SJCRH30 (cell line): ENCODE data around the gene PDE6B. TPM values are rescaled to one million over a fixed set of nuclear protein-coding genes. Genes with fewer than 3 reads are reported as not detected.
"Not testable (repeated sequence)": the region's sequence is repeated elsewhere in the genome, so short reads cannot be mapped to it uniquely, and the experiment has no call there.

Experiments
- DNase-seq, 2 experiments: peaks; one replicate each; pipeline ENCODE4 v3.0.0-alpha.2; 2015 to 2020
- H3K27ac ChIP-seq: fragments of 250-450 bp; sonication (Bioruptor Pico); 2 replicates; pipeline ENCODE4 v1.5.1; 2020; ENCODE audit warnings: mild to moderate bottlenecking, moderate library complexity
- H3K27me3 ChIP-seq: fragments of 250-450 bp; sonication (Bioruptor Pico); 2 replicates; pipeline ENCODE4 v1.5.1; 2020; ENCODE audit warnings: mild to moderate bottlenecking, moderate library complexity
- H3K36me3 ChIP-seq: fragments of 250-450 bp; sonication (Bioruptor Pico); 2 replicates; pipeline ENCODE4 v1.5.1; 2020; ENCODE audit warnings: mild to moderate bottlenecking, moderate library complexity
- H3K4me1 ChIP-seq: fragments of 250-450 bp; sonication (Bioruptor Pico); 2 replicates; pipeline ENCODE4 v1.5.1; 2020; ENCODE audit warnings: mild to moderate bottlenecking, moderate library complexity
- H3K4me3 ChIP-seq: fragments of 250-450 bp; sonication (Bioruptor Pico); 2 replicates; pipeline ENCODE4 v1.5.1; 2020; ENCODE audit warnings: mild to moderate bottlenecking, moderate library complexity
- H3K9me3 ChIP-seq: fragments of 250-450 bp; sonication (Bioruptor Pico); replicated peaks from 2 replicates; pipeline ENCODE4 v1.5.1; 2020; ENCODE audit warnings: mild to moderate bottlenecking, moderate library complexity
- total RNA-seq: library from RNA; depleted of rRNA; stranded (reverse); fragments of >200 nt; shearing (Covaris generic); gene quantifications from 2 replicates; pipeline ENCODE4 v1.2.3, GENCODE V29; 2014

Gene PDE6B
- total RNA-seq, 1 experiment from 2014 or later = not detected

- no peaks in the 10 kb centered on the region for H3K36me3 ChIP-seq
- H3K4me3 ChIP-seq = no peak overlapping the region
- H3K4me1 ChIP-seq = no peaks in the 10 kb centered on the region
- H3K9me3 ChIP-seq = 0 out of 2 replicates have a peak, but pooled peaks cover 1% of the 10 kb centered on the region
- no peak overlapping the region for H3K27ac ChIP-seq
- no peak for DNase-seq
- no peaks in the 10 kb centered on the region for H3K27me3 ChIP-seq
These were observed 36.0 kb upstream of the PDE6B start for GRCh38 chr4:589219-589963.

DNA sequence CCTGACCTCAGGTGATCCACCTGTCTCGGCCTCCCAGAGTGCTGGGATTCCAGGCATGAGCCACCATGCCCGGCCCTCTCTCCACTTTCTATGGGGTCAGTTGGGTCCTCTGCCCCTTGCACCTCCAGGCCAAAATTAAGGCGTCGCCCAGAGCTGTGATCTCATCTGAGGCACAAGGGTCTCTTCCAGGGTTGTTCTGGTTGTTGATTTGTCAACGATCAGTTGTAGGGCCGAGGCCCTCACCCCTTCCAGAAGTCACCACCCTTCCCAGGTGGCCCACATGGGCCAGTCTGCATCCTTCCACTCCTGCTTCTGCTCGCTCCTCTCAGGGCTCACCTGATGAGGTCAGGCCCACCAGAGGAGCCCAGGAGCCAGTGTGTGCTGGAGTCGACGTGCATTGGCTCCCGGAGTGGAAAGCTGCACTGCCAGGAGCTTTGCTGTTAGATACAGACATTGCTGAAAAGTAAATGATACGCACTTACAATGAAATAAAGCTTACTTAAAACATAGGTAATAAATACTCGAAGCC, 35.0 kb upstream of the PDE6B start:
- no peaks in the 10 kb centered on the region for H3K4me1 ChIP-seq
- no peak overlapping the region for H3K27ac ChIP-seq
- H3K9me3 ChIP-seq = 0 out of 2 replicates have a peak, but pooled peaks cover 4% of the 10 kb centered on the region
- DNase-seq = no peak
- H3K36me3 ChIP-seq = no peaks in the 10 kb centered on the region
- no peaks in the 10 kb centered on the region; the same call in 1 of the 2 replicates for H3K27me3 ChIP-seq
- no peak overlapping the region for H3K4me3 ChIP-seq

- not testable (repeated sequence) for H3K4me3 ChIP-seq, H3K4me1 ChIP-seq, H3K9me3 ChIP-seq, H3K27ac ChIP-seq, DNase-seq, H3K27me3 ChIP-seq, H3K36me3 ChIP-seq
These were observed 33.2 kb upstream of the PDE6B start for GRCh38 chr4:592178-592577.

GRCh38 chr4:592825-593520, 32.4 kb upstream of the PDE6B start:
- H3K9me3 ChIP-seq = 0 out of 2 replicates have a peak, but pooled peaks cover 4% of the 10 kb centered on the region
- H3K27me3 ChIP-seq = no peaks in the 10 kb centered on the region; the same call in 1 of the 2 replicates
- no peaks in the 10 kb centered on the region for H3K36me3 ChIP-seq
- no peak overlapping the region for H3K4me3 ChIP-seq
- no peak for DNase-seq
- H3K4me1 ChIP-seq = no peaks in the 10 kb centered on the region
- H3K27ac ChIP-seq = no peak overlapping the region

GRCh38 chr4:598925-599324, 26.4 kb upstream of the PDE6B start:
- Histone ChIP-seq H3K27me3 (no peaks in the 10 kb centered on the region; the same call in 1 of the 2 replicates), H3K4me3 (no peak overlapping the region), H3K36me3 (no peaks in the 10 kb centered on the region), H3K4me1 (no peaks in the 10 kb centered on the region), H3K9me3 (0 out of 2 replicates have a peak, but pooled peaks cover 4% of the 10 kb centered on the region), H3K27ac (no peak overlapping the region)
- no peak for DNase-seq

- DNase-seq = no peak
- Histone ChIP-seq H3K36me3 (no peaks in the 10 kb centered on the region), H3K4me1 (no peaks in the 10 kb centered on the region), H3K4me3 (no peak overlapping the region), H3K27me3 (no peaks in the 10 kb centered on the region; the same call in 1 of the 2 replicates), H3K9me3 (no peaks in the 10 kb centered on the region), H3K27ac (no peak overlapping the region)
These were observed 25.2 kb upstream of the PDE6B start for GRCh38 chr4:600166-600565.

DNA sequence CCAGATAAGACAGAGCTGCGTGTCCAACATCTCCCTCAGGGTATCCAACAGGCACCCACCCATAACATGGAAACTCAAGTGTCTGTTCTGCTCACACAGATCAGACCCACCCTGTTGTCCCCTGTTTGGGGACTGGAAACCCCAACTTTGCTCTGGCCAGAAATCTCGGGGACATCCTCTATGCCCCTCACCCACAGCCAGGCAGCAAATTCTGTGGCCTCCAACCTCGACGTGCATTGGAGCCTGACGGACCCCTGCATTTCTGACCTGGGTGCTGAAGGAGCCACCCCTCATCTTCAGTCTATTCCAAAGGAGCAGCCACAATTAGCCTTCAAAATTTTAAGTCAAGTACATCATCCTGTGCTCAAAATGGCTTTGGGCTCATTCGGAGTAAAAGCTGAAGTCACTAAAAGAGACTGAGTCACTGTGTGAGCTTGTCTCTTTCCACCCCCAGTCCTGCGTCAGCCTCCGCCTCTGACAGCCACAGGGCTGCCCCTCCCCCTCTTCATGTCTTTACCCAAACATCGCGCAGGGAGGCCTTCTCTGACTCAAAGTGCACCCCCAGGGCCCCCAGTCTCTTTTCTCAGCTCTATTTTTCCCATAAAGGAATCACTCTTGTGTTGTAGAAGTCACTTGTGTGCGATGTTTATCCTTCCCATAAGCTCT, 24.4 kb upstream of the PDE6B start:
- Histone ChIP-seq H3K4me1 (no peaks in the 10 kb centered on the region), H3K27ac (no peak overlapping the region), H3K4me3 (no peak overlapping the region), H3K9me3 (no peaks in the 10 kb centered on the region), H3K27me3 (no peaks in the 10 kb centered on the region), H3K36me3 (no peaks in the 10 kb centered on the region)
- no peak for DNase-seq

DNA sequence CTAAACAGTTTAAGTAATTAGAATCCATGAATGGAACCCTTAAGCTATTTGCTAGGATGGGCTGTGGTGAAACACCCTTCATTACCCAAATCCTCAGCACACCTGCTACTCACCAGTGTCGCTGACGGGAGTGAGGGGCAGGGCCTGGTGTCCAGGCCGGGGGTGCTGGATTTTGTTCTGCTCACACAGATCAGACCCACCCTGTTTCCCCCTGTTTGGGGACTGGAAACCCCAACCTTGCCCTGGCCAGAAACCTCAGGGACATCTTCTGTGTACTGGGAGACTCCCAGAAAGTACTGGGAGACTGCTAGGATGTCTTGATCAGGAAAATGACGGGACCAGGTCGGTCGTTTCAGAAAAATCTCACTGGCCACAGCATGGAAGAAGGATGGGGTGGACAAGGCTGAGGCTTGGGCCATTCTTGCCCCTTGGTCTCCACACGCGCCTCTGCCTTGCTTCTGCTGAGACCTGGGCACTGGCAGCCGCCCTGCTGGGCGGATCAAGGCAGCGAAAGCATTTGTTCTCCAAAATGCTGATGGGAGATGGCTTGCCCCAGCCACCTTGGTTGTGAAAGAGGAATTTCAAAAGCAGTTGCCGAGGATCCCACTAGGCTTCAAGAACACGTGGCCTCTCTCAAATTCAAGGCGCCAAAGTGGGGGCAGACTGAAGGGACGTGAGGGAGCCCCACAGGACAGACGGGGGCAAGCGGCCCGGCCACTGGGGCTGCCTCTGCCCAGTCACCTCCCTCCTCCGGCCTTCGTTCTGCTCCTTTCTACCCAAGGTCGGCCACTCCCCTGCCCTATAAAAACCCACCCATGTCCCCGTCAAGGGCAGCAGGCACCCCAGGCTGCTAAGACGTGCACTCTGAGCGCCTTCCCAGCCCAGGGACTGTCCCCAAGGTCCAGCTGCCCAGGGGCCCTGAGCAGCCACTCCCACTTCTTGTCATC, 23.5 kb upstream of the PDE6B start:
- Histone ChIP-seq H3K36me3 (no peaks in the 10 kb centered on the region), H3K27ac (no peak overlapping the region), H3K9me3 (no peaks in the 10 kb centered on the region), H3K4me1 (no peaks in the 10 kb centered on the region), H3K27me3 (no peaks in the 10 kb centered on the region), H3K4me3 (no peak overlapping the region)
- no peak for DNase-seq

DNA sequence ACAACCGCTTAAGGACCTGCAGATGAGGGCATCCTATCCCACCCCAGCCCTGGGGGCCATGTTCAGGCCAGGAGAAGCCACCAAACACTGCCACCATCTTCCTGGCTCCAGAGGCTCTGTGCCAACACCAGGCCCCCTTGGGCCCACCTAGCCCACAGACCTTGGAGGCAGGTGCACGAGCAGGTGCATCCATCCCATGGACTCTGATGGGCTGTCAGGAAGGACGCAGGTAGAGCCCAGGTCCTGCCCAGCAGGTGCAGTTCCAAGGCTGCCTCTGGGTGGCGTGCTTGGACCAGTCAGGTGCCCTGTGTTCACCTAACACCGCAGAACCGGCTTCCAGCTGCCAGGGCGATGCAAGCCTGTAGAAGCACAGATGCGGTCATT, 22.8 kb upstream of the PDE6B start:
- Histone ChIP-seq H3K4me1 (no peaks in the 10 kb centered on the region), H3K27me3 (no peaks in the 10 kb centered on the region), H3K27ac (no peak overlapping the region), H3K4me3 (no peak overlapping the region), H3K36me3 (no peaks in the 10 kb centered on the region), H3K9me3 (no peaks in the 10 kb centered on the region)
- peak; percentile 62 to 69 for DNase-seq

DNA sequence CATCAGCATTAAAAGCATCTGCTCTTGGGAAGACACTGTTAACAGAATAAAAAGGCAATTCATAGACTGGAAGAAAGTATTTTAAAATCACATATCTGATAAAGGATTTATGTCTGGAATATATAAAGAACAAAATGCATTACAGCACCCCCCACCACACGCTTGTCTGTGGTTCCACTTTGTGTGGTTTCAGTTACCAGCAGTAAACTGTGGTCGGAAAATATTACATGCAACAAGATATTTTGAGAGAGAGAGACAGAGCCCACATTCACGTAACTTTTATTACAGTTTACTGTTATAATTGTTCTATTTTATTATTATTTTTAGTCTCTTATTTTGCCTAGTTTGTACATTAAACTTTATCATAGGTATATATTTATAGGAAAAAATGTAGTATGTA, 21.2 kb upstream of the PDE6B start:
- Histone ChIP-seq H3K9me3 (no peaks in the 10 kb centered on the region), H3K4me1 (no peaks in the 10 kb centered on the region), H3K27me3 (no peaks in the 10 kb centered on the region), H3K36me3 (no peaks in the 10 kb centered on the region), H3K27ac (no peak overlapping the region), H3K4me3 (no peak overlapping the region)
- DNase-seq = no peak

DNA sequence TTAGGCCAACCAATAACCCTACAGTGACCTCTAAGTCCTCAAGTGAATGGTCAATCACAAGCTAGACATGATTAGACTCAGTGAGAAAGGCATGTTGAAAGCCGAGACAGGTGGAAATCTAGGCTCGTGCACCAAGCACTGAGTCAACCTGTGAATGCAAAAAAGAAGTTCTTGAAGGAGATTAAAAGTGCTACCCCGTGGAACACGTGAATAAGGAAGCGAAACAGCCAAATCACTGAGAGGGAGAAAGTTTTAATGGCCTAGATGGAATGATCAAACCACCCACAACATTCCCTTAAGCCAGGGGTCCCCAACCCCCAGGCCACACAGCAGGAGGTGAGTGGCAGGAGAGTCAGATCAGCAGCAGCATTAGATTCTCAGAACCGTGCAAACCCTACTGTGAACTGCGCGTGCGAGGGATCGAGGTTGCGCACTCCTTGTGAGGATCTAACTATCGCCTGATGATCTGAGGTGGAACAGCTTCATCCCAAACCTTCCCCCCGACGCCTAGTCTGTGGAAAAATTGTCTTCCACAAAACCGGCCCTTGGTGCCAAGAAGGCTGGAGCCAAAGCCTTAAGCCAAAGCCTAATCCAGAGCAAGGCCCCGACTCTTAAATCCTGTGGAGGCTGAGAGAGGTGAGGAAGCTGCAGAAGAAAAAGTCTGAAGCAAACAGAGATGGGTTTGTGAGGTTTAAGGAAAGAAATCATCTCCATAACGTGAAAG, 19.5 kb upstream of the PDE6B start:
- Histone ChIP-seq H3K36me3 (no peaks in the 10 kb centered on the region), H3K4me3 (no peak overlapping the region), H3K4me1 (peaks cover 4% of the 10 kb centered on the region), H3K27ac (no peak overlapping the region), H3K27me3 (no peaks in the 10 kb centered on the region), H3K9me3 (no peaks in the 10 kb centered on the region)
- no peak for DNase-seq

GRCh38 chr4:608236-608635, 17.1 kb upstream of the PDE6B start:
- DNase-seq = no peak

DNA sequence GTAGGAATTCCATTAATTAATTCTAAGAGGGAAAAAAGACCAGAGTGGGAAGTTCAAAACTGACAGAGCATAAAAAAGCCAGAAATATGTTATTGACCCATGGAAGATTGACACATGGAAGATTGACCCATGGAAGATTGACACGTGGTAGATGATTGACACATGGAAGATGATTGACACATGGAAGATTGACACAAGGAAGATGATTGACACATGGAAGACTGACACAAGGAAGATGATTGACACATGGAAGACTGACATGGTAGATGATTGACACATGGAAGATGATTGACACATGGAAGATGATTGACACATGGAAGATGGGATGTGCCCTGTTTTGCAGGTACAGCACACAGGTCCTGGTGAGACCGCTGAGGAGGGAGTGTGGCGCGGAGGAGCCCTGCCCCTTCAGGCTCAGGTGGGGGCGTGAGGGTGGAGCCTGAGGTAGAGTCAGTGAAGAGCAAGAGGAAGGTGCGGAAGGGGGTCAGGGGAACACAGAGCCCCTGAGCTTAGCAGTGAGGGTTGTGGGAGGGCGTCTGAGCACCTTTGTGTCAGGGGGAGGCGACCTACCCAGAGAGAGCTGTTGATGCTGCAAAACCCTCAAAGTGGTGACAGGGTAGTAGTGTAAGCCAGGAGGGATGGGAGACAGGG, 15.8 kb upstream of the PDE6B start:
- Histone ChIP-seq H3K4me3 (no peak overlapping the region), H3K9me3 (no peaks in the 10 kb centered on the region), H3K27me3 (no peaks in the 10 kb centered on the region), H3K36me3 (no peaks in the 10 kb centered on the region), H3K27ac (no peak overlapping the region), H3K4me1 (peaks cover 4% of the 10 kb centered on the region)
- DNase-seq = no peak

More at GRCh38 chr4:608236-608635, 17.1 kb upstream of the PDE6B start:
- no peak overlapping the region for H3K4me3 ChIP-seq
- no peak overlapping the region for H3K27ac ChIP-seq
- no peaks in the 10 kb centered on the region for H3K36me3 ChIP-seq
- H3K9me3 ChIP-seq = no peaks in the 10 kb centered on the region
- peaks cover 4% of the 10 kb centered on the region for H3K4me1 ChIP-seq
- no peaks in the 10 kb centered on the region for H3K27me3 ChIP-seq
